H9 (cell line): ENCODE measurements around the gene CDC45. TPM values are rescaled to one million over a fixed set of nuclear protein-coding genes. Genes with fewer than 3 reads are reported as not detected.

Experiments
- DNase-seq: peaks from one replicate; pipeline ENCODE4 v3.0.0-alpha.2; 2017
- H2AFZ ChIP-seq: one replicate; pipeline ENCODE4 v1.6.1; 2013; ENCODE audit warnings: mild to moderate bottlenecking, low read length, control low read depth, moderate library complexity
- H2AK5ac ChIP-seq: 2 replicates; pipeline ENCODE4 v1.6.1; 2013; ENCODE audit warnings: low read length, control low read depth, mixed read lengths; ENCODE audit not compliant: insufficient read length
- H2BK120ac ChIP-seq: one replicate; pipeline ENCODE4 v1.6.1; 2013; ENCODE audit warnings: low read depth, mild to moderate bottlenecking, low read length, control low read depth, inconsistent platforms; ENCODE audit not compliant: poor library complexity, severe bottlenecking
- H2BK12ac ChIP-seq: 2 replicates; pipeline ENCODE4 v1.6.1; 2013; ENCODE audit warnings: low read length, control low read depth, mixed read lengths, low read depth; ENCODE audit not compliant: insufficient read length
- H2BK15ac ChIP-seq: 2 replicates; pipeline ENCODE4 v1.6.1; 2013; ENCODE audit warnings: low read depth, low read length, control low read depth
- H2BK20ac ChIP-seq: one replicate; pipeline ENCODE4 v1.6.1; 2013; ENCODE audit warnings: low read depth, mild to moderate bottlenecking, low read length, control low read depth, inconsistent platforms; ENCODE audit not compliant: poor library complexity, severe bottlenecking
- H2BK5ac ChIP-seq: 2 replicates; pipeline ENCODE4 v1.6.1; 2013; ENCODE audit warnings: low read length, control low read depth, mixed read lengths; ENCODE audit not compliant: insufficient read length
- H3K14ac ChIP-seq: 2 replicates; pipeline ENCODE4 v1.6.1; 2013; ENCODE audit warnings: low read length, control low read depth; ENCODE audit not compliant: insufficient read depth
- H3K18ac ChIP-seq: 2 replicates; pipeline ENCODE4 v1.6.1; 2013; ENCODE audit warnings: low read depth, mild to moderate bottlenecking, mixed read lengths, low read length, control low read depth; ENCODE audit not compliant: insufficient read length
- H3K23ac ChIP-seq: 2 replicates; pipeline ENCODE4 v1.6.1; 2013; ENCODE audit warnings: low read length, control low read depth, mixed read lengths, low read depth; ENCODE audit not compliant: insufficient read length
- H3K23me2 ChIP-seq: 2 replicates; pipeline ENCODE4 v1.6.1; 2013; ENCODE audit warnings: low read depth, mild to moderate bottlenecking, mixed read lengths, low read length, control low read depth; ENCODE audit not compliant: insufficient read length, poor library complexity, severe bottlenecking
- H3K27ac ChIP-seq: 2 replicates; pipeline ENCODE4 v1.5.1; 2013; ENCODE audit warnings: low read length, control low read depth, mixed read lengths, low read depth; ENCODE audit not compliant: insufficient read length
- H3K27me3 ChIP-seq: 2 replicates; pipeline ENCODE4 v1.6.1; 2013; ENCODE audit warnings: low read length, control low read depth, inconsistent platforms; ENCODE audit not compliant: insufficient read depth
- H3K4ac ChIP-seq: 2 replicates; pipeline ENCODE4 v1.6.1; 2013; ENCODE audit warnings: low read depth, mild to moderate bottlenecking, control low read depth, inconsistent platforms, low read length, moderate library complexity
- H3K4me1 ChIP-seq: 2 replicates; pipeline ENCODE4 v1.6.1; 2013; ENCODE audit warnings: low read length, control low read depth, inconsistent platforms; ENCODE audit not compliant: insufficient read depth
- H3K4me2 ChIP-seq: 2 replicates; pipeline ENCODE4 v1.6.1; 2013; ENCODE audit warnings: low read length, control low read depth, mixed read lengths; ENCODE audit not compliant: insufficient read length, insufficient read depth
- H3K56ac ChIP-seq: 2 replicates; pipeline ENCODE4 v1.6.1; 2013; ENCODE audit warnings: low read depth, mild to moderate bottlenecking, mixed read lengths, low read length, control low read depth; ENCODE audit not compliant: insufficient read length
- H3K79me1 ChIP-seq: 2 replicates; pipeline ENCODE4 v1.6.1; 2013; ENCODE audit warnings: low read depth, mild to moderate bottlenecking, moderate library complexity, low read length, control low read depth, inconsistent platforms; ENCODE audit not compliant: insufficient read depth, poor library complexity, severe bottlenecking
- H3K79me2 ChIP-seq: 2 replicates; pipeline ENCODE4 v1.6.1; 2013; ENCODE audit warnings: low read length, control low read depth, inconsistent platforms; ENCODE audit not compliant: insufficient read depth
- H3K9ac ChIP-seq: 2 replicates; pipeline ENCODE4 v1.6.1; 2013; ENCODE audit warnings: low read length, control low read depth, mixed read lengths; ENCODE audit not compliant: insufficient read length; ENCODE audit errors: extremely low read depth
- H3K9me3 ChIP-seq: one replicate; pipeline ENCODE4 v1.6.1; 2013; ENCODE audit warnings: low read depth, low read length, inconsistent platforms; ENCODE audit not compliant: control insufficient read depth
- H3T11ph ChIP-seq: one replicate; pipeline ENCODE4 v1.6.1; 2013; ENCODE audit warnings: mild to moderate bottlenecking, low read length, control low read depth, inconsistent platforms
- H4K20me1 ChIP-seq: one replicate; pipeline ENCODE4 v1.6.1; 2013; ENCODE audit not compliant: control insufficient read depth, insufficient read length, insufficient read depth
- H4K5ac ChIP-seq: 2 replicates; pipeline ENCODE4 v1.6.1; 2013; ENCODE audit warnings: low read depth, mild to moderate bottlenecking, mixed read lengths, low read length, control low read depth; ENCODE audit not compliant: insufficient read length
- H4K8ac ChIP-seq: replicated peaks from 2 replicates; pipeline ENCODE4 v1.6.1; 2013; ENCODE audit warnings: low read length, control low read depth, mixed read lengths, low read depth; ENCODE audit not compliant: insufficient read length
- H4K91ac ChIP-seq: 2 replicates; pipeline ENCODE4 v1.6.1; 2013; ENCODE audit warnings: low read depth, mild to moderate bottlenecking, moderate library complexity, mixed read lengths, low read length, control low read depth; ENCODE audit not compliant: insufficient read length
- H3K27ac Mint-ChIP-seq, 3 experiments: 2 replicates in 2 of 3; 3 replicates in 1 of 3; pipeline ENCODE4 v1.8.0; 2020 to 2021; ENCODE audit warnings: mixed read lengths in 3 of 3, mild to moderate bottlenecking in 1 of 3, moderate library complexity in 1 of 3
- H3K27me3 Mint-ChIP-seq: 2 replicates; pipeline ENCODE4 v1.8.0; 2021; ENCODE audit warnings: low read depth, mild to moderate bottlenecking, moderate library complexity, mixed read lengths
- H3K36me3 Mint-ChIP-seq, 3 experiments: 2 replicates in 2 of 3; 3 replicates in 1 of 3; pipeline ENCODE4 v1.8.0; 2020 to 2021; ENCODE audit warnings: low read depth in 3 of 3, mixed read lengths in 3 of 3; ENCODE audit not compliant: insufficient read depth in 1 of 3
- H3K4me1 Mint-ChIP-seq, 2 experiments: 2 replicates each; pipeline ENCODE4 v1.8.0; 2020; ENCODE audit warnings: mixed read lengths in 2 of 2
- H3K4me3 Mint-ChIP-seq, 2 experiments: 2 replicates in 1 of 2; 3 replicates in 1 of 2; pipeline ENCODE4 v1.8.0; 2020 to 2021; ENCODE audit warnings: mild to moderate bottlenecking in 2 of 2, mixed read lengths in 2 of 2, moderate library complexity in 1 of 2
- H3K9me3 Mint-ChIP-seq, 2 experiments: 2 replicates in 1 of 2; 3 replicates in 1 of 2; pipeline ENCODE4 v1.8.0; 2020; ENCODE audit warnings: mild to moderate bottlenecking in 2 of 2, mixed read lengths in 2 of 2, moderate library complexity in 1 of 2
- CTCF ChIP-seq: fragments of 200-600 bp; sonication (generic); conservative IDR thresholded peaks from 3 replicates; pipeline ENCODE4 v1.8.0; 2021; ENCODE audit warnings: antibody characterized with exemption, mild to moderate bottlenecking
- WGBS: extraction: QIAGEN DNeasy Blood & Tissue Kit; methylation state at CpG from one replicate; pipeline ENCODE4 v1.1.7; 2013; ENCODE audit warnings: missing lambda C conversion rate, low lambda C conversion rate, mixed read lengths; ENCODE audit not compliant: insufficient read length; ENCODE audit errors: extremely low coverage; 5-methylcytosine and 5-hydroxymethylcytosine counted together
- total RNA-seq: library from RNA; stranded (reverse); gene quantifications from 2 replicates; pipeline ENCODE4 v1.2.1, GENCODE V29; 2021

The CDC45 gene
- total RNA-seq, 1 experiment from 2014 or later, result 35.7 TPM

GRCh38 chr22:19464546-19464945 lies 15.2 kb upstream of the CDC45 start:
- Histone ChIP-seq H2AFZ (no peak overlapping the region), H3K23ac (no peak overlapping the region), H3K56ac (no peak overlapping the region), H2BK5ac (no peak overlapping the region), H3K9me3 (no peaks in the 10 kb centered on the region), H3K79me1 (no peaks in the 10 kb centered on the region), H2BK15ac (no peak overlapping the region), H3K14ac (no peak overlapping the region), H3K4ac (no peak overlapping the region), H2AK5ac (no peak overlapping the region), H2BK120ac (no peak overlapping the region), H3K79me2 (no peaks in the 10 kb centered on the region), H3K4me1 (no peaks in the 10 kb centered on the region), H3T11ph (no peak overlapping the region), H4K8ac (no peak overlapping the region), H3K27ac (no peak overlapping the region), H2BK12ac (no peak overlapping the region), H3K9ac (no peak overlapping the region), H4K20me1 (no peaks in the 10 kb centered on the region), H4K91ac (no peak overlapping the region), H3K4me2 (no peak overlapping the region), H3K27me3 (no peaks in the 10 kb centered on the region), H3K23me2 (no peaks in the 10 kb centered on the region), H2BK20ac (no peak overlapping the region), H3K18ac (no peak overlapping the region), H4K5ac (no peak overlapping the region)
- H3K27ac Mint-ChIP-seq, result no peak overlapping the region
- H3K27me3 Mint-ChIP-seq, result no peaks in the 10 kb centered on the region; the same call in 1 of the 2 replicates
- H3K36me3 Mint-ChIP-seq, result peaks cover 25 to 83% (median 47%) of the 10 kb centered on the region in 3 experiments; a peak in 6 of 7 replicates
- H3K4me1 Mint-ChIP-seq, result no peaks in the 10 kb centered on the region
- H3K4me3 Mint-ChIP-seq, result no peak overlapping the region
- DNase-seq, result no peak
- no CpG with 5 or more reads among the region's 1 CpG for WGBS
- TF ChIP-seq CTCF, result no peak
- H3K9me3 Mint-ChIP-seq, result no peaks in the 10 kb centered on the region; a peak in 1 of 5 replicates
